HCT116 (cell line): ENCODE measurements around the gene PRMT3. TPM values are rescaled to one million over a fixed set of nuclear protein-coding genes. Genes with fewer than 3 reads are reported as not detected.

Source experiments
- ATAC-seq: fragments of 200-7000 bp; cut with Tn5 transposase; 2 replicates; pipeline ENCODE4 v1.9.1; 2020; ENCODE audit warnings: mild to moderate bottlenecking, moderate library complexity
- BruUV-seq: library from RNA; stranded (reverse); fragments of 400-500 nt; replicated peaks from 2 replicates; lab custom pipeline; 2021; lab: Mats Ljungman, UMichigan
- CTCF ChIA-PET: fragments of 300-600 bp; sonication (Branson Sonifier 250); formaldehyde crosslinking; loops from one replicate; lab custom pipeline; 2021; ENCODE audit warnings: antibody characterized with exemption; lab: Charles Lee
- POLR2A ChIA-PET: fragments of 300-600, 350-600 bp; sonication (Branson Sonifier 250); formaldehyde crosslinking; loops from one replicate; lab custom pipeline; 2021; ENCODE audit warnings: antibody characterized with exemption; lab: Charles Lee
- RAD21 ChIA-PET, 2 experiments: fragments of 300-600 bp; sonication (Branson Sonifier 250); formaldehyde crosslinking; loops; one replicate each; lab custom pipeline; 2023; ENCODE audit warnings: low total read pairs in 2 of 2; ENCODE audit not compliant: uncharacterized antibody in 2 of 2, unreplicated experiment in 2 of 2, low non-redundant PET in 1 of 2; lab: Charles Lee
- DNase-seq: peaks from one replicate; pipeline ENCODE4 v3.0.0-alpha.2; 2010; ENCODE audit warnings: low read depth, low spot score
- H2AFZ ChIP-seq: fragments of 200-600 bp; shearing (Covaris generic), sonication (generic); 2 replicates; pipeline ENCODE4 v1.6.1; 2017; ENCODE audit warnings: low read depth, mixed run types, mixed read lengths, antibody characterized with exemption, low read length; ENCODE audit not compliant: poor library complexity, severe bottlenecking
- H3K27ac ChIP-seq: 2 replicates; pipeline ENCODE4 v1.5.1; 2012; ENCODE audit warnings: low read depth, low read length
- H3K27me3 ChIP-seq: fragments of 200-600 bp; sonication (generic); 2 replicates; pipeline ENCODE4 v1.6.1; 2016; ENCODE audit warnings: mixed run types, low read length, mixed read lengths; ENCODE audit not compliant: insufficient read depth
- H3K36me3 ChIP-seq, 2 experiments: fragments of 200-500 bp in 1 of 2; fragments of 200-600 bp in 1 of 2; sonication (Bioruptor generic) in 1 of 2; sonication (generic) in 1 of 2; 2 replicates each; pipeline versions ENCODE4 v1.5.1 to v1.6.1; 2014 to 2016; ENCODE audit warnings: low read length in 2 of 2, inconsistent platforms in 1 of 2, mixed read lengths in 1 of 2, mixed run types in 1 of 2; ENCODE audit not compliant: insufficient read depth in 2 of 2, control insufficient read depth in 1 of 2
- H3K4me1 ChIP-seq, 2 experiments: fragments of 200-600 bp in 1 of 2; sonication (generic) in 1 of 2; 2 replicates each; pipeline versions ENCODE4 v1.5.1 to v1.6.1; 2012 to 2017; ENCODE audit warnings: low read length in 2 of 2, inconsistent platforms in 1 of 2, mild to moderate bottlenecking in 1 of 2, mixed read lengths in 1 of 2, mixed run types in 1 of 2, moderate library complexity in 1 of 2; ENCODE audit not compliant: insufficient read depth in 2 of 2, control insufficient read depth in 1 of 2
- H3K4me2 ChIP-seq: fragments of 200-600 bp; sonication (generic); 2 replicates; pipeline ENCODE4 v1.6.1; 2017; ENCODE audit warnings: mixed run types, low read length, mixed read lengths
- H3K4me3 ChIP-seq, 2 experiments: fragments of 200-600 bp in 1 of 2; sonication (generic) in 1 of 2; replicated peaks in 1 of 2; 2 replicates each; pipeline ENCODE4 v1.5.1; 2011 to 2016; ENCODE audit warnings: low read length in 2 of 2, control low read depth in 1 of 2, low read depth in 1 of 2, mild to moderate bottlenecking in 1 of 2, mixed read lengths in 1 of 2, mixed run types in 1 of 2
- H3K79me2 ChIP-seq: fragments of 200-600 bp; sonication (generic); 2 replicates; pipeline ENCODE4 v1.6.1; 2017; ENCODE audit warnings: mild to moderate bottlenecking, mixed run types, low read length, moderate library complexity, mixed read lengths; ENCODE audit not compliant: insufficient read depth
- H3K9ac ChIP-seq: fragments of 200-600 bp; sonication (generic); 2 replicates; pipeline ENCODE4 v1.6.1; 2016; ENCODE audit warnings: low read length, mixed read lengths
- H3K9me2 ChIP-seq: fragments of 200-600 bp; sonication (generic), shearing (Covaris generic); 2 replicates; pipeline ENCODE4 v1.6.1; 2017; ENCODE audit warnings: mixed run types, mild to moderate bottlenecking, moderate library complexity; ENCODE audit not compliant: insufficient read depth
- H3K9me3 ChIP-seq, 2 experiments: fragments of 200-500 bp in 1 of 2; fragments of 200-600 bp in 1 of 2; sonication (Bioruptor generic) in 1 of 2; sonication (generic) in 1 of 2; 2 replicates each; pipeline ENCODE4 v1.6.1; 2014 to 2017; ENCODE audit warnings: low read length in 2 of 2, mixed read lengths in 2 of 2, inconsistent platforms in 1 of 2, low read depth in 1 of 2, mild to moderate bottlenecking in 1 of 2, mixed run types in 1 of 2, moderate library complexity in 1 of 2; ENCODE audit not compliant: control insufficient read depth in 1 of 2, insufficient read depth in 1 of 2
- H4K20me1 ChIP-seq: fragments of 200-600 bp; sonication (generic), shearing (Covaris generic); 2 replicates; pipeline ENCODE4 v1.6.1; 2017; ENCODE audit warnings: mixed run types, mild to moderate bottlenecking, moderate library complexity; ENCODE audit not compliant: insufficient read depth
- CEBPB ChIP-seq: IDR thresholded peaks from 2 replicates; pipeline ENCODE4 v1.6.1; 2012; ENCODE audit warnings: low read depth
- ELF1 ChIP-seq: IDR thresholded peaks from 2 replicates; pipeline ENCODE4 v1.6.1; 2012; ENCODE audit warnings: low read depth, borderline replicate concordance
- EZH2phosphoT487 ChIP-seq: fragments of 200-600 bp; IDR thresholded peaks from 2 replicates; pipeline ENCODE4 v1.6.1; 2018; ENCODE audit warnings: antibody characterized with exemption, borderline replicate concordance
- FOSL1 ChIP-seq: IDR thresholded peaks from 2 replicates; pipeline ENCODE4 v1.6.1; 2012; ENCODE audit warnings: low read depth
- MAX ChIP-seq: IDR thresholded peaks from 2 replicates; pipeline ENCODE4 v1.6.1; 2012
- POLR2A ChIP-seq: IDR thresholded peaks from 2 replicates; pipeline ENCODE4 v1.7.0; 2011; ENCODE audit warnings: borderline replicate concordance; ENCODE audit not compliant: insufficient read depth, insufficient read length; ENCODE audit errors: extremely low read depth
- RAD21 ChIP-seq: IDR thresholded peaks from 2 replicates; pipeline ENCODE4 v1.6.1; 2012; ENCODE audit warnings: low read depth, mild to moderate bottlenecking
- REST ChIP-seq: IDR thresholded peaks from 2 replicates; pipeline ENCODE4 v1.6.1; 2012; ENCODE audit warnings: low read depth
- SIN3A ChIP-seq: IDR thresholded peaks from 2 replicates; pipeline ENCODE4 v1.6.1; 2012; ENCODE audit warnings: low read depth
- SRF ChIP-seq: IDR thresholded peaks from 2 replicates; pipeline ENCODE4 v1.6.1; 2012; ENCODE audit warnings: low read depth
- TCF7L2 ChIP-seq: IDR thresholded peaks from 2 replicates; pipeline ENCODE4 v1.7.0; 2011; ENCODE audit warnings: borderline replicate concordance, inconsistent platforms; ENCODE audit not compliant: insufficient read depth, insufficient read length; ENCODE audit errors: extremely low read depth
- YY1 ChIP-seq: IDR thresholded peaks from 2 replicates; pipeline ENCODE4 v1.6.1; 2011; ENCODE audit warnings: low read length, low read depth, moderate library complexity, mild to moderate bottlenecking; ENCODE audit not compliant: insufficient replicate concordance; ENCODE audit errors: extremely low read depth
- ZNF274 ChIP-seq: fragments of 200-500 bp; sonication (Bioruptor generic); IDR thresholded peaks from 2 replicates; pipeline ENCODE4 v1.6.1; 2014; ENCODE audit warnings: mild to moderate bottlenecking, low read depth, low read length, inconsistent platforms
- intact Hi-C: fragments of 100-400 bp; cut with micrococcal nuclease; formaldehyde crosslinking; loops from 2 replicates; pipeline ENCODE4 v1.10.0; 2022
- total RNA-seq: library from RNA; stranded (reverse); gene quantifications from one replicate; pipeline ENCODE4 v1.2.1, GENCODE V29; 2021; ENCODE audit not compliant: unreplicated experiment

Gene PRMT3
- total RNA-seq, 1 experiment from 2014 or later: 24.3 TPM

GRCh38 chr11:20457001-20457799, 69.7 kb downstream of the PRMT3 start:
- intact Hi-C loops: no loop called here
- H3K27me3 ChIP-seq: no peaks in the 10 kb centered on the region
- ChIA-PET POLR2A (no interaction called here), RAD21 (no interaction called here), CTCF (interaction anchor here (1.0 kb wide), 1 partner anchor 13 kb away, joined by 3 read pairs; no protein-coding TSS in a partner anchor)
- peaks cover 3% of the 10 kb centered on the region; the same call in 1 of the 2 replicates for H4K20me1 ChIP-seq
- no peak for DNase-seq
- H3K27ac ChIP-seq: no peak overlapping the region
- no peak for ATAC-seq
- H3K4me3 ChIP-seq: no peak overlapping the region
- no TSS peak for BruUV-seq
- peaks cover 3 to 7% of the 10 kb centered on the region in 2 experiments; a peak in 3 of 4 replicates for H3K36me3 ChIP-seq
- no peak for TF ChIP-seq TCF7L2
- TF ChIP-seq REST: no peak
- no peak for TF ChIP-seq EZH2phosphoT487
- TF ChIP-seq YY1: no peak
- no peak for TF ChIP-seq SRF
- no peak for TF ChIP-seq MAX
- no peak for TF ChIP-seq CEBPB
- no peak for TF ChIP-seq POLR2A
- TF ChIP-seq FOSL1: no peak
- no peak for TF ChIP-seq SIN3A
- no peak for TF ChIP-seq RAD21
- no peak for TF ChIP-seq ZNF274
- TF ChIP-seq ELF1: no peak
- no peak overlapping the region for H3K4me2 ChIP-seq
- H3K79me2 ChIP-seq: 0 out of 2 replicates have a peak, but pooled peaks cover 3% of the 10 kb centered on the region
- H3K4me1 ChIP-seq: no peaks in the 10 kb centered on the region
- no peak overlapping the region for H2AFZ ChIP-seq
- H3K9me3 ChIP-seq: no peaks in the 10 kb centered on the region
- H3K9ac ChIP-seq: no peak overlapping the region
- H3K9me2 ChIP-seq: no peaks in the 10 kb centered on the region
